Measurements from ENCODE around the gene SLIT3. TPM values are rescaled to one million over a fixed set of nuclear protein-coding genes. Genes with fewer than 3 reads are reported as not detected.

Gene SLIT3
- total RNA-seq, 6 donors from 2014 or later, result 10.8 to 57.3 (median 32.2) TPM

GRCh38 chr5:168649306-168649705 lies 651.6 kb downstream of the SLIT3 start:
- Histone ChIP-seq H3K4me1 (no peaks in the 10 kb centered on the region), H3K27me3 (no peaks in the 10 kb centered on the region), H3K36me3 (no peaks in the 10 kb centered on the region), H3K9me3 (no peaks in the 10 kb centered on the region), H3K4me3 (no peak overlapping the region), H3K27ac (no peak overlapping the region)
- ATAC-seq (ENCODE audit: low FRiP score in 2 of 2), result no peak
- DNase-seq, result no peak
- 76 to 94% methylated on average over 2 of the region's 2 CpGs for WGBS, 2 donors
- TF ChIP-seq EP300 (IDR thresholded peaks at IDR 0.05), result no peak
- no peak for TF ChIP-seq POLR2AphosphoS5 (IDR thresholded peaks at IDR 0.05)
- TF ChIP-seq CTCF (IDR thresholded peaks at IDR 0.05), result no peak
- TF ChIP-seq POLR2A (IDR thresholded peaks at IDR 0.05), result no peak

GRCh38 chr5:168648576-168648975 lies 652.4 kb downstream of the SLIT3 start:
- TF ChIP-seq EP300 (IDR thresholded peaks at IDR 0.05) (no peak), CTCF (IDR thresholded peaks at IDR 0.05) (no peak), POLR2AphosphoS5 (IDR thresholded peaks at IDR 0.05) (no peak), POLR2A (IDR thresholded peaks at IDR 0.05) (no peak)
- no peaks in the 10 kb centered on the region for H3K9me3 ChIP-seq
- ATAC-seq (ENCODE audit: low FRiP score in 2 of 2), result no peak
- 93 to 96% methylated on average over 1 of the region's 1 CpG for WGBS, 2 donors
- no peak for DNase-seq
- no peak overlapping the region for H3K27ac ChIP-seq
- no peaks in the 10 kb centered on the region for H3K27me3 ChIP-seq
- H3K4me3 ChIP-seq, result no peak overlapping the region
- no peaks in the 10 kb centered on the region for H3K4me1 ChIP-seq
- H3K36me3 ChIP-seq, result no peaks in the 10 kb centered on the region

DNA sequence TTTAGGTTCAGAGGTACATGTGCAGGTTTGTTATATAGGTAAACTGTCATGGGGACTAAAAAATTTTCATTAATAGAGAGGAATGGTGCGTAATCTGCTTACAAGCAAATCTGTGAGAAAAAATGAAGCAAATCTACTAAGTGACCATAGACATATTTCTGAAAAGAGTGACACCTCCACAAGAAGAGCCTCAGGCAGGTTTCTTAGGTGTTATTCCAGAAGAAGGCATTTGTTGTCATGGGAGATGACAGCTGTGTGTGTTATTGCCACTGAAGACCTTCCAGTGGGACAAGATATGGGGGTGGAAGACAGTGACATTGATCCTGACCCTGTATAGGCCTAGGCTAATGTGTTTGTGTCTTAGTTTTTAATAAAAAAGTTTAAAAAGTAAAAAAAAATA lies 652.9 kb downstream of the SLIT3 start:
- DNase-seq (no peak), ATAC-seq (ENCODE audit: low FRiP score in 2 of 2) (no peak)
- no peaks in the 10 kb centered on the region for H3K36me3 ChIP-seq
- WGBS, 2 donors, result 100% methylated on average over 1 of the region's 1 CpG
- TF ChIP-seq POLR2AphosphoS5 (IDR thresholded peaks at IDR 0.05) (no peak), EP300 (IDR thresholded peaks at IDR 0.05) (no peak), CTCF (IDR thresholded peaks at IDR 0.05) (no peak)
- H3K9me3 ChIP-seq, result no peaks in the 10 kb centered on the region
- no peaks in the 10 kb centered on the region for H3K4me1 ChIP-seq
- H3K27me3 ChIP-seq, result no peaks in the 10 kb centered on the region
- H3K27ac ChIP-seq, result no peak overlapping the region
- no peak overlapping the region for H3K4me3 ChIP-seq

DNA sequence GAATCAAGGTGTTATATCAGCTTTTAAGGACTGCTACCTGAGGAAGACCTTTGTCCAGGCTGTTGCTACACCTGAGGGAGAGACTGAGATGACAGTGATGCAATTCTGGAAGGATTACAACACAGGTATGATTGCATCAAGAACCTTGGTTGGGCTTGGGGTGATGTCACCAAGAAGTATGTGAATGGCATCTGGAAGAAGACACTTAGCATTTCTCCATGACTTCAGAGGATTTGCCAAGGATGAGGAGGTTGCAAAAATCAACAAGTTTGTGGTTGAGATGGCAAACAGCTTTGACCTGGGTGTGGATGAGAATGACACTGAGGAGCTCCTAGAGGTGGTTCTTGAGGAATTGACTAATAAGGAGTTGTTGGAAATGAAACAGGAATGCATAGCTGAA lies 653.9 kb downstream of the SLIT3 start:
- Histone ChIP-seq H3K4me1 (no peaks in the 10 kb centered on the region), H3K36me3 (no peaks in the 10 kb centered on the region), H3K9me3 (no peaks in the 10 kb centered on the region), H3K27ac (no peak overlapping the region), H3K4me3 (no peak overlapping the region), H3K27me3 (no peaks in the 10 kb centered on the region)
- ATAC-seq (ENCODE audit: low FRiP score in 2 of 2) (no peak), DNase-seq (no peak)
- no peak for TF ChIP-seq CTCF (IDR thresholded peaks at IDR 0.05)
- peak in 1 of 2 donors; percentile 15 for TF ChIP-seq POLR2AphosphoS5 (IDR thresholded peaks at IDR 0.05)

GRCh38 chr5:168646335-168646734 lies 654.6 kb downstream of the SLIT3 start:
- no peaks in the 10 kb centered on the region for H3K36me3 ChIP-seq
- H3K9me3 ChIP-seq, result no peaks in the 10 kb centered on the region
- DNase-seq (no peak), ATAC-seq (ENCODE audit: low FRiP score in 2 of 2) (no peak)
- no peak overlapping the region for H3K4me3 ChIP-seq
- no peaks in the 10 kb centered on the region for H3K4me1 ChIP-seq
- no peaks in the 10 kb centered on the region for H3K27me3 ChIP-seq
- TF ChIP-seq EP300 (IDR thresholded peaks at IDR 0.05), result no peak
- no peak for TF ChIP-seq POLR2AphosphoS5 (IDR thresholded peaks at IDR 0.05)
- WGBS, 2 donors, result 81 to 89% methylated on average over 5 of the region's 5 CpGs
- no peak overlapping the region for H3K27ac ChIP-seq
